HCT116 (cell line): ENCODE results near the gene MAML2.

ENCODE experiments used
- CTCF ChIP-seq, 3 experiments: fragments of 200-600 bp in 1 of 3; sonication (generic) in 1 of 3; IDR thresholded peaks in 2 of 3; conservative IDR thresholded peaks in 1 of 3; 2 replicates each; pipeline ENCODE4 v1.5.1; 2012 to 2017; ENCODE audit warnings: low read depth in 2 of 3, low read length in 2 of 3, antibody characterized with exemption in 1 of 3, borderline replicate concordance in 1 of 3, control low read depth in 1 of 3, mild to moderate bottlenecking in 1 of 3, mixed read lengths in 1 of 3, mixed run types in 1 of 3, moderate library complexity in 1 of 3; ENCODE audit not compliant: insufficient read depth in 1 of 3
- EGR1 ChIP-seq: IDR thresholded peaks from 2 replicates; pipeline ENCODE4 v1.6.1; 2012; ENCODE audit warnings: low read depth
- ELF1 ChIP-seq: IDR thresholded peaks from 2 replicates; pipeline ENCODE4 v1.6.1; 2012; ENCODE audit warnings: low read depth, borderline replicate concordance
- MAX ChIP-seq: IDR thresholded peaks from 2 replicates; pipeline ENCODE4 v1.6.1; 2012
- POLR2A ChIP-seq: IDR thresholded peaks from 2 replicates; pipeline ENCODE4 v1.7.0; 2011; ENCODE audit warnings: borderline replicate concordance; ENCODE audit not compliant: insufficient read depth, insufficient read length; ENCODE audit errors: extremely low read depth
- POLR2AphosphoS5 ChIP-seq: IDR thresholded peaks from 2 replicates; pipeline ENCODE4 v1.6.1; 2011; ENCODE audit warnings: mild to moderate bottlenecking, low read depth, low read length, moderate library complexity
- RAD21 ChIP-seq: IDR thresholded peaks from 2 replicates; pipeline ENCODE4 v1.6.1; 2012; ENCODE audit warnings: low read depth, mild to moderate bottlenecking
- SP1 ChIP-seq: IDR thresholded peaks from 2 replicates; pipeline ENCODE4 v1.6.1; 2012; ENCODE audit warnings: low read depth
- TCF7L2 ChIP-seq: IDR thresholded peaks from 2 replicates; pipeline ENCODE4 v1.7.0; 2011; ENCODE audit warnings: borderline replicate concordance, inconsistent platforms; ENCODE audit not compliant: insufficient read depth, insufficient read length; ENCODE audit errors: extremely low read depth
- ZNF274 ChIP-seq: fragments of 200-500 bp; sonication (Bioruptor generic); IDR thresholded peaks from 2 replicates; pipeline ENCODE4 v1.6.1; 2014; ENCODE audit warnings: mild to moderate bottlenecking, low read depth, low read length, inconsistent platforms

GRCh38 chr11:96318399-96318798 lies 24.6 kb downstream of the MAML2 start:
- TF ChIP-seq TCF7L2: no peak
- TF ChIP-seq RAD21: no peak
- TF ChIP-seq ZNF274: no peak
- TF ChIP-seq POLR2A: no peak
- TF ChIP-seq CTCF (IDR thresholded peaks at IDR 0.05 in 2 of 3, conservative IDR thresholded peaks at IDR 0.05 in 1 of 3; ENCODE audit: borderline replicate concordance in 1 of 3, insufficient read depth in 1 of 3, low read depth in 2 of 3, low read length in 2 of 3): no peak
- TF ChIP-seq POLR2AphosphoS5: no peak
- no peak for TF ChIP-seq EGR1
- TF ChIP-seq SP1: no peak
- no peak for TF ChIP-seq MAX
- no peak for TF ChIP-seq ELF1
